Stimulated activated CD4-positive, alpha-beta T cell treated with anti-CD3 and anti-CD28 coated beads, TNF-alpha, amount 100 ng/mL, for 4 hours (primary cell): Measurements from ENCODE around the gene ZNG1F.
"Not testable (repeated sequence)": the region's sequence is repeated elsewhere in the genome, so short reads cannot be mapped to it uniquely, and the experiment has no call there.

Source experiments
- DNase-seq, 3 experiments: peaks; one replicate each; pipeline ENCODE4 v3.0.0-alpha.2; 2020; ENCODE audit warnings: low read depth in 3 of 3

The ZNG1F gene

GRCh38 chr9:41189217-41189616 is at the start of gene ZNG1F:
Gene ZNG1F, minus strand, starts transcription at chr9:41189317. Its CDS starts 59 bp downstream, at chr9:41189258.
- DNase-seq: not testable (repeated sequence)

- not testable (repeated sequence) for DNase-seq
Measured at GRCh38 chr9:41237110-41237749, 48.1 kb upstream of the ZNG1F start.

GRCh38 chr9:41236486-41237109 is 47.5 kb upstream of the ZNG1F start:
- DNase-seq: not testable (repeated sequence)

- peak in 1 of 3 experiments; percentile 13 for DNase-seq
Measured at GRCh38 chr9:41234811-41235805, 46.0 kb upstream of the ZNG1F start.

GRCh38 chr9:41234221-41234620 is 45.1 kb upstream of the ZNG1F start:
- DNase-seq: not testable (repeated sequence)

- not testable (repeated sequence) for DNase-seq
Measured at GRCh38 chr9:41232326-41232725, 43.2 kb upstream of the ZNG1F start.

- DNase-seq: not testable (repeated sequence)
Measured at GRCh38 chr9:41230418-41230817, 41.3 kb upstream of the ZNG1F start.

GRCh38 chr9:41229408-41230401 is 40.6 kb upstream of the ZNG1F start:
- DNase-seq: no peak

GRCh38 chr9:41219831-41220230 is 30.7 kb upstream of the ZNG1F start:
- DNase-seq: not testable (repeated sequence)

GRCh38 chr9:41188439-41188838 is 678 bp downstream of the ZNG1F start:
- DNase-seq: not testable (repeated sequence)

GRCh38 chr9:41174994-41175393 is 14.1 kb downstream of the ZNG1F start:
- DNase-seq: not testable (repeated sequence)

GRCh38 chr9:41150116-41150515 is 39.0 kb downstream of the ZNG1F start:
- not testable (repeated sequence) for DNase-seq

- not testable (repeated sequence) for DNase-seq
Measured at GRCh38 chr9:41141878-41142277, 47.2 kb downstream of the ZNG1F start.

- DNase-seq: not testable (repeated sequence)
Measured at GRCh38 chr9:41128581-41128980, 60.5 kb downstream of the ZNG1F start, which contains the start of gene FOXD4L6. Gene FOXD4L6, minus strand, starts transcription at chr9:41128681. Its CDS starts 298 bp downstream, at chr9:41128383.

GRCh38 chr9:41126746-41127446 is 62.2 kb downstream of the ZNG1F start:
- not testable (repeated sequence) for DNase-seq

GRCh38 chr9:41125936-41126335 is 63.2 kb downstream of the ZNG1F start:
- DNase-seq: not testable (repeated sequence)

- DNase-seq: not testable (repeated sequence)
Measured at GRCh38 chr9:41125109-41125658, 63.9 kb downstream of the ZNG1F start.

GRCh38 chr9:41124250-41125108 is 64.6 kb downstream of the ZNG1F start:
- DNase-seq: not testable (repeated sequence)

GRCh38 chr9:41123812-41124211 is 65.3 kb downstream of the ZNG1F start:
- not testable (repeated sequence) for DNase-seq
